Gastrocnemius medialis (tissue), 4 donors: Measurements from ENCODE around the gene PPP4C. TPM values are rescaled to one million over a fixed set of nuclear protein-coding genes. Genes with fewer than 3 reads are reported as not detected.

Source experiments
- ATAC-seq, 2 donors: fragments of 150-250 bp; one replicate each; pipeline ENCODE4 v1.9.1; 2016
- DNase-seq, 2 donors: peaks; one replicate each; pipeline ENCODE4 v3.0.0-alpha.2; 2019
- H3K27ac ChIP-seq, 4 donors: fragments of 200-600 bp; sonication (generic); 1 replicate in 1 of 4; 2 replicates in 3 of 4; pipeline ENCODE4 v1.5.1; 2016 to 2018; ENCODE audit warnings: mild to moderate bottlenecking in 2 of 4, moderate library complexity in 1 of 4
- H3K27me3 ChIP-seq, 3 donors: fragments of 200-600 bp; sonication (generic) in 2 of 3; 1 replicate in 1 of 3; 2 replicates in 2 of 3; pipeline versions ENCODE4 v1.5.1 to v1.6.0; 2016 to 2019; ENCODE audit warnings: mild to moderate bottlenecking in 1 of 3, moderate library complexity in 1 of 3
- H3K36me3 ChIP-seq, 2 donors: fragments of 200-600 bp; sonication (generic) in 1 of 2; one replicate each; pipeline ENCODE4 v1.5.1; 2017 to 2018
- H3K4me1 ChIP-seq, 2 donors: fragments of 200-600 bp; sonication (generic) in 1 of 2; one replicate each; pipeline ENCODE4 v1.5.1; 2016 to 2017; ENCODE audit warnings: mild to moderate bottlenecking in 2 of 2
- H3K4me3 ChIP-seq, 4 donors: fragments of 200-600 bp; sonication (generic) in 3 of 4; 1 replicate in 1 of 4; 2 replicates in 3 of 4; pipeline ENCODE4 v1.5.1; 2016 to 2019; ENCODE audit warnings: mild to moderate bottlenecking in 2 of 4
- H3K9me3 ChIP-seq, 3 donors: fragments of 200-600 bp; sonication (generic) in 2 of 3; 1 replicate in 1 of 3; 2 replicates in 2 of 3; pipeline ENCODE4 v1.5.1; 2016 to 2019
- POLR2A ChIP-seq, 2 donors: fragments of 450-650 bp; IDR thresholded peaks; one replicate each; pipeline ENCODE4 v1.6.1; 2017; ENCODE audit warnings: antibody characterized with exemption in 2 of 2, mild to moderate bottlenecking in 2 of 2, moderate library complexity in 2 of 2
- in situ Hi-C, 4 donors: fragments of 200-750 bp; cut with MboI; loops; one replicate each; pipeline versions ENCODE4 v1.15.0 to v1.8.0; 2017; ENCODE audit warnings: low sequenced_read_pairs in 4 of 4
- intact Hi-C: fragments of 100-400 bp; cut with DNase I; formaldehyde crosslinking; loops from one replicate; pipeline ENCODE4 v1.15.1; 2023; ENCODE audit warnings: low total_unique reads
- total RNA-seq, 4 donors: library from RNA; depleted of rRNA; stranded (reverse); fragments of >200 nt; gene quantifications; one replicate each; pipeline versions ENCODE4 v1.1.0 to v1.2.3, GENCODE V29; 2016
- TF ChIP-seq, protein P1 (sequence below), 5 experiments: fragments of 450-650 bp in 3 of 5; fragments of 200-600 bp in 2 of 5; sonication (generic) in 2 of 5; IDR thresholded peaks in 4 of 5; conservative IDR thresholded peaks in 1 of 5; 1 replicate in 4 of 5; 2 replicates in 1 of 5; pipeline ENCODE4 v1.5.1; 2016 to 2019; ENCODE audit warnings: antibody characterized with exemption in 5 of 5, mild to moderate bottlenecking in 3 of 5, moderate library complexity in 3 of 5

PPP4C gene
- total RNA-seq, 4 donors from 2014 or later, result 23.8 to 64.3 (median 44.7) TPM

DNA sequence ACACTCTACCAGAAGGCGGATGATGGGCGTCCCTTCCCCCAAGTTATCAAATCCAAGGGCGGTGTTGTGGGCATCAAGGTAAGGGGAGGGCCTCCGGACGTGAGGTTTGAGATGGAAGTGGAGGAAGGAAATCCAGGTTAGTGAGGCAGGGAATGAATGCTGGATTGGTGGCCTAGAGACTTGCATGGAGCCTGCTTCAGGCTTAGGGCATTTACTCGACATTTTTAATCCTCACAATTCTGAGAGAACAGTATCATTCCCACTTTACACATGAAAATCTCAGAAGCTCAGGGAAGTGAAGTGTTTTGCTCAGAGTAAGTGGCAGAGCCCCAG is 8.2 kb upstream of the PPP4C start:
- Histone ChIP-seq H3K4me3 (peak overlapping the region; percentile 75 to 91 (median 85)), H3K4me1 (peaks cover 51 to 55% of the 10 kb centered on the region in 2 donors), H3K27me3 (no peaks in the 10 kb centered on the region), H3K27ac (peak overlapping the region; percentile 97 to 100 (median 100)), H3K9me3 (no peaks in the 10 kb centered on the region), H3K36me3 (peaks cover 0 to 58% of the 10 kb centered on the region in 2 donors)
- TF ChIP-seq, protein P1, sequence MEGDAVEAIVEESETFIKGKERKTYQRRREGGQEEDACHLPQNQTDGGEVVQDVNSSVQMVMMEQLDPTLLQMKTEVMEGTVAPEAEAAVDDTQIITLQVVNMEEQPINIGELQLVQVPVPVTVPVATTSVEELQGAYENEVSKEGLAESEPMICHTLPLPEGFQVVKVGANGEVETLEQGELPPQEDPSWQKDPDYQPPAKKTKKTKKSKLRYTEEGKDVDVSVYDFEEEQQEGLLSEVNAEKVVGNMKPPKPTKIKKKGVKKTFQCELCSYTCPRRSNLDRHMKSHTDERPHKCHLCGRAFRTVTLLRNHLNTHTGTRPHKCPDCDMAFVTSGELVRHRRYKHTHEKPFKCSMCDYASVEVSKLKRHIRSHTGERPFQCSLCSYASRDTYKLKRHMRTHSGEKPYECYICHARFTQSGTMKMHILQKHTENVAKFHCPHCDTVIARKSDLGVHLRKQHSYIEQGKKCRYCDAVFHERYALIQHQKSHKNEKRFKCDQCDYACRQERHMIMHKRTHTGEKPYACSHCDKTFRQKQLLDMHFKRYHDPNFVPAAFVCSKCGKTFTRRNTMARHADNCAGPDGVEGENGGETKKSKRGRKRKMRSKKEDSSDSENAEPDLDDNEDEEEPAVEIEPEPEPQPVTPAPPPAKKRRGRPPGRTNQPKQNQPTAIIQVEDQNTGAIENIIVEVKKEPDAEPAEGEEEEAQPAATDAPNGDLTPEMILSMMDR (IDR thresholded peaks at IDR 0.05 in 4 of 5, conservative IDR thresholded peaks at IDR 0.05 in 1 of 5), result no peak
- no peak for TF ChIP-seq POLR2A (IDR thresholded peaks at IDR 0.05)
- ATAC-seq (no peak), DNase-seq (no peak)
- intact Hi-C loops (loop anchor here (1.0 to 10.0 kb wide), 2 partner anchors 8 to 347 kb away; partner anchors contain the start of gene PPP4C), in situ Hi-C loops (loop anchor here in 2 of 4 donors (25.0 kb wide), 2 partner anchors 295 to 345 kb away; partner anchors contain the start of genes CD2BP2 (in 1 of the 2), MYL11 (in 1 of the 2), TBC1D10B (in 1 of the 2) and ZNF771 (in 1 of the 2))

DNA sequence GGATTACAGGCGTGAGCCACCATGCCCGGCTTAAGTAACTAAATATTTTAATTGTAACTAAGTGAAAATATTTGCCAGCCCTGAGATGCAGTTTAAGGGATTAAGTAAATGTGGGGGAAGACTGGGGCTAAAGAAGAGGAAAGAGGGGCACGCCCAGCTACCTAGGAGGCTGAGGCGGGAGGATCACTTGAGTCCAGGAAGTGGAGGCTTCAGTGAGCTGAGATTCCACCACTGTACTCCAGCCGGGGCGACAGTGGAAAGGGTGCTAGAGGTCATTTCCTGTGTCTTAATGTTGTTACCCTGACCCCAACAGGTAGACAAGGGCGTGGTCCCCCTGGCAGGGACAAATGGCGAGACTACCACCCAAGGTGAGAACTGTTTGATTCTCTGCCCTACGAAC is 7.5 kb upstream of the PPP4C start:
- intact Hi-C loops, result loop anchor here (10.0 kb wide), 1 partner anchor 346 kb away; no protein-coding TSS in a partner anchor
- peaks cover 0 to 63% of the 10 kb centered on the region in 2 donors for H3K36me3 ChIP-seq
- TF ChIP-seq POLR2A (IDR thresholded peaks at IDR 0.05), result no peak
- TF ChIP-seq, protein P1 (IDR thresholded peaks at IDR 0.05 in 4 of 5, conservative IDR thresholded peaks at IDR 0.05 in 1 of 5), result no peak

DNA sequence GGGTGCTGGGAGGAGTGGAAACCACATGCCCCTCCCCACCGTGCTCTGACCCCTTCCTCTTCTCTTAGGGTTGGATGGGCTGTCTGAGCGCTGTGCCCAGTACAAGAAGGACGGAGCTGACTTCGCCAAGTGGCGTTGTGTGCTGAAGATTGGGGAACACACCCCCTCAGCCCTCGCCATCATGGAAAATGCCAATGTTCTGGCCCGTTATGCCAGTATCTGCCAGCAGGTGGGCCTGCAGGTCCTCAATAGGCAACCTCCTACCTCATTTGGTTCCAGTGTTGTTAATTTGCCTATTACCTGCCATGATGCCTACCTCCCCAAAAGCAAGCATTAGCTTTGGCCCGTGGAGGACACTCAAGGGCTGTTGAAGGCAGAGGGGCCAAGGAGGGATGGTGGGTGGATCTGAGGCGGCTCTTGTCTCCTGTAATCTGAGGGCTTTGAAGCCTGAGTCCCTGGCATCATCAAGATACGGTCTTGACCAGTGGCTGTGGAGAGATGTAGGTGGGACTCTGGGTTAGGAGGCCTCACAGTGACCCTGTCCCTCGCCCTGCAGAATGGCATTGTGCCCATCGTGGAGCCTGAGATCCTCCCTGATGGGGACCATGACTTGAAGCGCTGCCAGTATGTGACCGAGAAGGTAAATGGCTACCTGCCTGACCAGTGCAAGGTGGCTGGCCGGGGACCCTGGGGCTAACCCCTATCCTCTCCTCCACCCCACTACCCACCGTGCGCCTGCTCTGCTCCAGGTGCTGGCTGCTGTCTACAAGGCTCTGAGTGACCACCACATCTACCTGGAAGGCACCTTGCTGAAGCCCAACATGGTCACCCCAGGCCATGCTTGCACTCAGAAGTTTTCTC is 6.8 kb upstream of the PPP4C start:
- DNase-seq (no peak), ATAC-seq (no peak)
- peaks cover 38 to 42% of the 10 kb centered on the region in 2 donors for H3K4me1 ChIP-seq
- intact Hi-C loops (loop anchor here (10.0 kb wide), 1 partner anchor 346 kb away; no protein-coding TSS in a partner anchor), in situ Hi-C loops (loop anchor here in 2 of 4 donors (25.0 kb wide), 2 partner anchors 293 to 343 kb away; partner anchors contain the start of genes CD2BP2 (in 1 of the 2), MYL11 (in 1 of the 2), TBC1D10B (in 1 of the 2) and ZNF771 (in 1 of the 2))
- peak overlapping the region; percentile 97 to 100 (median 100) for H3K27ac ChIP-seq
- no peaks in the 10 kb centered on the region for H3K27me3 ChIP-seq
- TF ChIP-seq POLR2A (IDR thresholded peaks at IDR 0.05), result no peak
- TF ChIP-seq, protein P1 (IDR thresholded peaks at IDR 0.05 in 4 of 5, conservative IDR thresholded peaks at IDR 0.05 in 1 of 5), result peak in 3 of 5 experiments; percentile 13 to 37 (median 17)
- peaks cover 0 to 66% of the 10 kb centered on the region in 2 donors for H3K36me3 ChIP-seq
- H3K9me3 ChIP-seq, result no peaks in the 10 kb centered on the region
- peak overlapping the region in 1 of 4 donors; percentile 9 for H3K4me3 ChIP-seq

More for the DNA sequence above, 7.5 kb upstream of the PPP4C start:
- Histone ChIP-seq H3K4me1 (peaks cover 44 to 48% of the 10 kb centered on the region in 2 donors), H3K27me3 (no peaks in the 10 kb centered on the region), H3K27ac (peak overlapping the region; percentile 97 to 100 (median 100)), H3K9me3 (no peaks in the 10 kb centered on the region), H3K4me3 (peak overlapping the region in 2 of 4 donors; percentile 5 to 82)
- DNase-seq (no peak), ATAC-seq (no peak)
- in situ Hi-C loops, result loop anchor here in 2 of 4 donors (25.0 kb wide), 2 partner anchors 294 to 344 kb away; partner anchors contain the start of genes CD2BP2 (in 1 of the 2), MYL11 (in 1 of the 2), TBC1D10B (in 1 of the 2) and ZNF771 (in 1 of the 2)

DNA sequence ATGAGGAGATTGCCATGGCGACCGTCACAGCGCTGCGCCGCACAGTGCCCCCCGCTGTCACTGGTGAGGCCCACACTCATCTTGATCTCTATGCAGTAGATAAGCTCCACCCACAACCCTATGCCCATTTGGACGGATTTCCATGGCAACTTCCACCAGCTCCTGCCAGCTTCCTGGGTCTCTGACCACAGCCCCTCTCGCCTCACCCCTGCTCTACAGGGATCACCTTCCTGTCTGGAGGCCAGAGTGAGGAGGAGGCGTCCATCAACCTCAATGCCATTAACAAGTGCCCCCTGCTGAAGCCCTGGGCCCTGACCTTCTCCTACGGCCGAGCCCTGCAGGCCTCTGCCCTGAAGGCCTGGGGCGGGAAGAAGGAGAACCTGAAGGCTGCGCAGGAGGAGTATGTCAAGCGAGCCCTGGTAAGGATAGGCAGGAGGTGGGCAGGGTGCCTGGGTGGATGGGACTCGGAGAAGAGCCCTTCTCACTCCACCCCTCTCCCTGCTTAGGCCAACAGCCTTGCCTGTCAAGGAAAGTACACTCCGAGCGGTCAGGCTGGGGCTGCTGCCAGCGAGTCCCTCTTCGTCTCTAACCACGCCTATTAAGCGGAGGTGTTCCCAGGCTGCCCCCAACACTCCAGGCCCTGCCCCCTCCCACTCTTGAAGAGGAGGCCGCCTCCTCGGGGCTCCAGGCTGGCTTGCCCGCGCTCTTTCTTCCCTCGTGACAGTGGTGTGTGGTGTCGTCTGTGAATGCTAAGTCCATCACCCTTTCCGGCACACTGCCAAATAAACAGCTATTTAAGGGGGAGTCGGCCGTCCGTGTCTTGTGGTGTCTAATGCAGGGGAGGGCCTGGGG is 6.0 kb upstream of the PPP4C start:
- Histone ChIP-seq H3K27me3 (no peaks in the 10 kb centered on the region), H3K36me3 (peaks cover 0 to 66% of the 10 kb centered on the region in 2 donors), H3K9me3 (no peaks in the 10 kb centered on the region), H3K4me1 (peaks cover 36 to 42% of the 10 kb centered on the region in 2 donors), H3K4me3 (peak overlapping the region in 1 of 4 donors; percentile 9), H3K27ac (peak overlapping the region; percentile 97 to 100 (median 100))
- no peak for ATAC-seq
- intact Hi-C loops, result loop anchor here (10.0 kb wide), 1 partner anchor 345 kb away; no protein-coding TSS in a partner anchor
- in situ Hi-C loops, result loop anchor here in 2 of 4 donors (25.0 kb wide), 2 partner anchors 292 to 342 kb away; partner anchors contain the start of genes CD2BP2 (in 1 of the 2), MYL11 (in 1 of the 2), TBC1D10B (in 1 of the 2) and ZNF771 (in 1 of the 2)
- TF ChIP-seq, protein P1 (IDR thresholded peaks at IDR 0.05 in 4 of 5, conservative IDR thresholded peaks at IDR 0.05 in 1 of 5), result no peak
- no peak for TF ChIP-seq POLR2A (IDR thresholded peaks at IDR 0.05)
- peak in 1 of 2 donors; percentile 64 for DNase-seq
